Liver (tissue), 9 donors: ENCODE data around the gene RHBDD3. TPM values are rescaled to one million over a fixed set of nuclear protein-coding genes. Genes with fewer than 3 reads are reported as not detected.

Experiments used
- DNase-seq: peaks from one replicate; pipeline ENCODE4 v3.0.0-alpha.2; 2017; ENCODE audit warnings: low spot score
- H3K27ac ChIP-seq, 2 donors: one replicate each; pipeline ENCODE4 v1.7.0; 2013; ENCODE audit warnings: inconsistent platforms in 2 of 2, low read length in 2 of 2, control low read depth in 1 of 2, low read depth in 1 of 2, mild to moderate bottlenecking in 1 of 2
- H3K27me3 ChIP-seq, 4 donors: one replicate each; pipeline versions ENCODE4 v1.6.1 to v1.7.0; 2013; ENCODE audit warnings: low read length in 3 of 4, inconsistent platforms in 1 of 4, mild to moderate bottlenecking in 1 of 4, moderate library complexity in 1 of 4; ENCODE audit not compliant: control insufficient read depth in 4 of 4, insufficient read depth in 4 of 4
- H3K36me3 ChIP-seq, 4 donors: one replicate each; pipeline versions ENCODE4 v1.6.1 to v1.7.0; 2013; ENCODE audit warnings: low read length in 3 of 4, mild to moderate bottlenecking in 3 of 4, low read depth in 1 of 4, moderate library complexity in 1 of 4; ENCODE audit not compliant: control insufficient read depth in 4 of 4, insufficient read depth in 3 of 4
- H3K4me1 ChIP-seq, 4 donors: one replicate each; pipeline versions ENCODE4 v1.6.1 to v1.7.0; 2013; ENCODE audit warnings: low read length in 3 of 4, mild to moderate bottlenecking in 3 of 4, moderate library complexity in 1 of 4; ENCODE audit not compliant: control insufficient read depth in 4 of 4, insufficient read depth in 4 of 4
- H3K4me3 ChIP-seq, 3 donors: one replicate each; pipeline versions ENCODE4 v1.6.1 to v1.7.0; 2013; ENCODE audit warnings: low read length in 3 of 3, control low read depth in 1 of 3, low read depth in 1 of 3, mild to moderate bottlenecking in 1 of 3
- H3K9ac ChIP-seq, 2 donors: one replicate each; pipeline ENCODE4 v1.7.0; 2013; ENCODE audit warnings: low read length in 2 of 2, mild to moderate bottlenecking in 2 of 2, moderate library complexity in 2 of 2, control low read depth in 1 of 2, low read depth in 1 of 2
- H3K9me3 ChIP-seq, 4 donors: one replicate each; pipeline versions ENCODE4 v1.6.1 to v1.7.0; 2013; ENCODE audit warnings: low read length in 3 of 4; ENCODE audit not compliant: control insufficient read depth in 4 of 4
- ATF3 ChIP-seq: IDR thresholded peaks from 2 replicates; pipeline ENCODE4 v1.6.1; 2016; ENCODE audit warnings: antibody characterized with exemption
- EGR1 ChIP-seq, 2 donors: IDR thresholded peaks; 2 replicates each; pipeline ENCODE4 v1.6.1; 2016 to 2018; ENCODE audit warnings: antibody characterized with exemption in 2 of 2, low read depth in 2 of 2
- FOXA1 ChIP-seq: IDR thresholded peaks from 2 replicates; pipeline ENCODE4 v1.6.1; 2016; ENCODE audit warnings: antibody characterized with exemption
- FOXA2 ChIP-seq: IDR thresholded peaks from 2 replicates; pipeline ENCODE4 v1.6.1; 2016; ENCODE audit warnings: antibody characterized with exemption
- HNF4G ChIP-seq: IDR thresholded peaks from 2 replicates; pipeline ENCODE4 v1.6.1; 2016; ENCODE audit warnings: antibody characterized with exemption
- JUND ChIP-seq, 2 donors: IDR thresholded peaks; 2 replicates each; pipeline ENCODE4 v1.6.1; 2016; ENCODE audit warnings: antibody characterized with exemption in 2 of 2
- NR2F2 ChIP-seq: IDR thresholded peaks from 2 replicates; pipeline ENCODE4 v1.6.1; 2016; ENCODE audit warnings: antibody characterized with exemption
- RAD21 ChIP-seq, 2 donors: IDR thresholded peaks; 2 replicates each; pipeline ENCODE4 v1.6.1; 2016; ENCODE audit warnings: antibody characterized with exemption in 2 of 2, mild to moderate bottlenecking in 2 of 2
- REST ChIP-seq: IDR thresholded peaks from 2 replicates; pipeline ENCODE4 v1.6.1; 2016; ENCODE audit warnings: antibody characterized with exemption, mild to moderate bottlenecking
- RXRA ChIP-seq, 2 donors: IDR thresholded peaks; 2 replicates each; pipeline ENCODE4 v1.6.1; 2017 to 2018; ENCODE audit warnings: antibody characterized with exemption in 2 of 2, mild to moderate bottlenecking in 1 of 2
- SP1 ChIP-seq: IDR thresholded peaks from 2 replicates; pipeline ENCODE4 v1.6.1; 2018; ENCODE audit warnings: antibody characterized with exemption, mild to moderate bottlenecking
- TAF1 ChIP-seq: conservative IDR thresholded peaks from 2 replicates; pipeline ENCODE4 v1.6.1; 2016; ENCODE audit warnings: antibody characterized with exemption, mild to moderate bottlenecking
- YY1 ChIP-seq: IDR thresholded peaks from 2 replicates; pipeline ENCODE4 v1.6.1; 2016; ENCODE audit warnings: antibody characterized with exemption, mild to moderate bottlenecking
- ZBTB33 ChIP-seq: IDR thresholded peaks from 2 replicates; pipeline ENCODE4 v1.6.1; 2016; ENCODE audit warnings: antibody characterized with exemption
- WGBS: extraction: QIAGEN DNeasy Blood & Tissue Kit; methylation state at CpG from one replicate; pipeline ENCODE4 v1.1.7; 2013; 5-methylcytosine and 5-hydroxymethylcytosine counted together
- polyA plus RNA-seq, 2 donors: library from polyadenylated mRNA; stranded (reverse) in 1 of 2; unstranded in 1 of 2; fragments of 200-250 nt in 1 of 2; fragments of >200 nt in 1 of 2; fragmentation: Nextera tagmentation in 1 of 2; extraction: Ambion mirVana in 1 of 2; gene quantifications; one replicate each; pipeline versions ENCODE4 v1.2.1 to v1.2.3, GENCODE V29; 2013 to 2015
- total RNA-seq, 2 donors: library from RNA; depleted of rRNA; stranded (reverse); fragments of >200 nt; gene quantifications; one replicate each; pipeline ENCODE4 v1.2.3, GENCODE V29; 2014
- donor health status: healthy.
- donor health status: healthy.
- donor health status: healthy.
- donor health status: healthy.
- donor health status: healthy.

Gene RHBDD3
- total and polyA plus RNA-seq, 4 donors = 14.3 to 26.5 (median 18.3) TPM

GRCh38 chr22:29265305-29265704, 2.5 kb downstream of the RHBDD3 start:
- TF ChIP-seq REST (no peak), SP1 (no peak), RXRA (IDR thresholded peaks at IDR 0.05) (no peak), EGR1 (IDR thresholded peaks at IDR 0.05; ENCODE audit: low read depth in 2 of 2) (no peak), NR2F2 (no peak), JUND (IDR thresholded peaks at IDR 0.05) (no peak), FOXA1 (no peak), YY1 (no peak)
- H3K4me3 ChIP-seq = no peak overlapping the region
- no peak for DNase-seq
- H3K27ac ChIP-seq = no peak overlapping the region
- H3K27me3 ChIP-seq = no peaks in the 10 kb centered on the region
- H3K4me1 ChIP-seq = peaks cover 3 to 27% (median 19%) of the 10 kb centered on the region in 4 donors
- 96% methylated on average over 7 of the region's 7 CpGs for WGBS
- peaks cover 0 to 10% (median 1%) of the 10 kb centered on the region in 4 donors for H3K36me3 ChIP-seq
- no peaks in the 10 kb centered on the region for H3K9me3 ChIP-seq
- H3K9ac ChIP-seq = no peak overlapping the region

GRCh38 chr22:29263791-29264276, 3.9 kb downstream of the RHBDD3 start:
- H3K27ac ChIP-seq = no peak overlapping the region
- peaks cover 3 to 15% (median 8%) of the 10 kb centered on the region in 4 donors for H3K4me1 ChIP-seq
- H3K27me3 ChIP-seq = no peaks in the 10 kb centered on the region
- peaks cover 0 to 15% (median 3%) of the 10 kb centered on the region in 4 donors for H3K36me3 ChIP-seq
- H3K9me3 ChIP-seq = no peaks in the 10 kb centered on the region
- TF ChIP-seq RAD21 (IDR thresholded peaks at IDR 0.05) = no peak
- TF ChIP-seq ZBTB33 = no peak
- no peak for DNase-seq
- no peak overlapping the region for H3K4me3 ChIP-seq
- 87% methylated on average over 14 of the region's 14 CpGs for WGBS
- H3K9ac ChIP-seq = no peak overlapping the region

GRCh38 chr22:29260601-29261315, 7.0 kb downstream of the RHBDD3 start:
- H3K36me3 ChIP-seq = peaks cover 0 to 15% (median 3%) of the 10 kb centered on the region in 4 donors
- no peak overlapping the region for H3K9ac ChIP-seq
- H3K4me1 ChIP-seq = no peaks in the 10 kb centered on the region
- no peak overlapping the region for H3K4me3 ChIP-seq
- no peak for DNase-seq
- no peaks in the 10 kb centered on the region for H3K9me3 ChIP-seq
- H3K27ac ChIP-seq = no peak overlapping the region
- WGBS = 94% methylated on average over 17 of the region's 17 CpGs
- H3K27me3 ChIP-seq = no peaks in the 10 kb centered on the region
- no peak for TF ChIP-seq YY1
- no peak for TF ChIP-seq HNF4G
- no peak for TF ChIP-seq FOXA2
- no peak for TF ChIP-seq RAD21 (IDR thresholded peaks at IDR 0.05)
- no peak for TF ChIP-seq ZBTB33
- TF ChIP-seq JUND (IDR thresholded peaks at IDR 0.05) = no peak
- no peak for TF ChIP-seq REST
- TF ChIP-seq EGR1 (IDR thresholded peaks at IDR 0.05; ENCODE audit: low read depth in 2 of 2) = no peak
- no peak for TF ChIP-seq TAF1
- no peak for TF ChIP-seq ATF3
- no peak for TF ChIP-seq NR2F2
